Measurements from ENCODE around the gene NECAB3.
"Not testable (repeated sequence)": the region's sequence is repeated elsewhere in the genome, so short reads cannot be mapped to it uniquely, and the experiment has no call there.

NECAB3 gene, protein sequence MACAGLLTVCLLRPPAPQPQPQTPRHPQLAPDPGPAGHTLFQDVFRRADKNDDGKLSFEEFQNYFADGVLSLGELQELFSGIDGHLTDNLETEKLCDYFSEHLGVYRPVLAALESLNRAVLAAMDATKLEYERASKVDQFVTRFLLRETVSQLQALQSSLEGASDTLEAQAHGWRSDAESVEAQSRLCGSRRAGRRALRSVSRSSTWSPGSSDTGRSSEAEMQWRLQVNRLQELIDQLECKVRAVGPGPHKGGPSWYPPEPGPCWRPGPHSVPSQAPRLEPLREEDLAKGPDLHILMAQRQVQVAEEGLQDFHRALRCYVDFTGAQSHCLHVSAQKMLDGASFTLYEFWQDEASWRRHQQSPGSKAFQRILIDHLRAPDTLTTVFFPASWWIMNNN

DNA sequence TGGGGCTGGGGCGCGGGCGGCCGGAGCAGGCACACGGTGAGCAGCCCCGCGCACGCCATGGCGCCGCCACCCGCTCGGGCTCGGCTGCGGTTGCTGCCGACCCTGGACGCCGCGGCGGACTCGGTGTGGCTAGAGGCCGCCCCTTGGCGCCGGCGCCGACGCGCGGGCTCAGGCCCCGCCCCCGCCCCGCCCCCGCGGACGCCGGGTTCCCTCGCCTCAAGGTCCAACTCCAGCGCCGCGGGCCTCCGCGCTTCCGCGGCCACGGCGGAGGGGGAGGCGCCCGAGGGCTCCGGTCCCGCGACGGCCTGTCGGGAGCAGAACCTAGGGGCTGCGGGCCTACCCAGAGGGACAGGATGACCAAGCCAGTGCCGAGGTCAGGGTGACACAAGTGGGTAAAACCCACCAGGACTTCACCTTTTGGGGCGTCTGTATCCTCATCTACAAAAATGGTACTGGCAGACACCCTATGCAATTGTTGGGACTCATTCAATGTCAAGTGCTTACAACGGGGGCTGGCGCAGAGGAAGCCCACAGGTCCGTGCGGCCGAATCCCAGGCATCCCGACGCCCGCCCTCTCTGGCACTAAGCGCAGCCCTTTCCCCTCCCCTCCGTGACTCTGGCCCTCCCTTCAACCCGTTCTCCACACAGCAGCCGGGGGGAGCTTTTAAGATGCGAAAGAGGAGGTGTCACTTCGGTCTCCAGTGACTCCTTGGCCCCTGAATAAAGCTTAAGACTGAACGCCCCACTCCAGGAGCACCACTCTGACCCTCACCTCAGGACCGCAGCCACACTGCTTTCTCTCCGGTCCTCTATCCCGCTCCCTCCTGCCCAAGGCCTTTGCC lies at the start of gene NECAB3:
TSS of gene NECAB3 (minus strand) at position 135 of the 842 bp plus-strand sequence. CDS start at position 59, 76 bp downstream.
- peak; percentile 91 for DNase-seq

DNA sequence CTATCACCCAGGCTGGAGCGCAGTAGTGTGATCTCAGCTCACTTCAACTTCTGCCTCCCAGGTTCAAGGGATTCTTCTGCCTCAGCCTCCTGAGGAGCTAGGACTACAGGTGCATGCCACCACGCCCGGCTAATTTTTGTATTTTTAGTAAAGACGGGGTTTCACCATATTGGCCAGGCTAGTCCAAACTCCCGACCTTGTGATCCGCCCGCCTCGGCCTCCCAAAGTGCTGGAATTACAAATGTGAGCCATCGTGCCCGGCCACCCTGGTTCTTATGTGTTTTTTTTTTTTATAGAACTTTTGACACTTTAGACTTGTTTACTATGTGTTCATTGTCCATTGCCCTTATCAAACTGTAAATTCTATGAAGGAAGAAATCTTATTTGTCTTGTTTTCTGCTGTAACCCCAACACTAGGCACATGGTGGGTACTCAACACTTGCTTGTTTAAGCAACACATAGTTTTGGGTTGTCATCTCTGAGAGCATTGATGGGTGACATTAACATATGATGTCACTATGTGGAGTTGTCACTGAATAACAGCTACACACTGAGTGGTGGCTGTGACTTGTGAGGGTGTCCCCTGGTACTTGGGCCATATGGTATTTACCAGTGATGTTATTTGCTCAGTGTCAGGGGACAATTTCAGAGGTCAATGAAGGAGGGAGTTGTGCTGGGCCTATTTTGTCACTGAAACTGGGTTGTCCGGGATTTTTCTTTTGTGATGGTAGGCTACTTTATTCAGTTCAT lies 47.3 kb upstream of the NECAB3 start:
- no peak for DNase-seq

DNA sequence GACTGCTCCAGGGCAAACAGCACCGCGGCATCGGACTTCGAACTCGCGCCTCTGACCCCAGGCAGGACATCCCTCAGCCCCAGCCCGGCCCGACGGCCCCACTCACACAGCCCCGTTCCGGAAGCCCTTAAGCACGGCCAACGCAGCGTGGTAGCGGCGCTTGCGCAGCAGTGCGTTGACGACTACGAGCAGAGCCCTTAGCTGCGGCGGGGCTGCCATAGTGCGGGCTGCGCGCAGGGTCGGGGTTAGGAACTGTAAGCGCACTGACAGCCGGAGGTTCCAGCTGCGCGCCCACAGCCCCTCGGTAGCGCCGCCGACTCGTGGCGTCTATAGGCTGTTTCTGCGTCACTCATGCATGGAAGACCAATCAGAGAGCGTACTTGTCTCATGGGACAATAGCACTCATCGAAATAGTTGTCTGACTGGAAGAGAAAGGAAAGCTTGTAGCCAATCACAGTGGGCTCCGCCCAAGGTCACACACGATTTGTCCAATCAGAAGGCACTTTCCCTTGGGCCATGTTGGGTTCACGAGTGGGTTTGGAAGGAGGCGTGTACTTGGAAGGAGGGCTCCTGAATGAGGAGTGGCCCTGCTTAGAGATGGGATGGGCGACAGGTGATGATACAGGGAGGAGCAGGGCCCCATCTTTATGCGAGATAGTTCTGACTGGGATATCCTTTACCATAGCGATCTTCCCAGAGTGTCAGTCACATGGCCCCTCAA lies 45.9 kb upstream of the NECAB3 start, which contains the start of gene PXMP4:
TSS of gene PXMP4 (minus strand) at position 322 of the 721 bp plus-strand sequence. CDS start at position 219, 103 bp downstream.
- peak; percentile 98 for DNase-seq

DNA sequence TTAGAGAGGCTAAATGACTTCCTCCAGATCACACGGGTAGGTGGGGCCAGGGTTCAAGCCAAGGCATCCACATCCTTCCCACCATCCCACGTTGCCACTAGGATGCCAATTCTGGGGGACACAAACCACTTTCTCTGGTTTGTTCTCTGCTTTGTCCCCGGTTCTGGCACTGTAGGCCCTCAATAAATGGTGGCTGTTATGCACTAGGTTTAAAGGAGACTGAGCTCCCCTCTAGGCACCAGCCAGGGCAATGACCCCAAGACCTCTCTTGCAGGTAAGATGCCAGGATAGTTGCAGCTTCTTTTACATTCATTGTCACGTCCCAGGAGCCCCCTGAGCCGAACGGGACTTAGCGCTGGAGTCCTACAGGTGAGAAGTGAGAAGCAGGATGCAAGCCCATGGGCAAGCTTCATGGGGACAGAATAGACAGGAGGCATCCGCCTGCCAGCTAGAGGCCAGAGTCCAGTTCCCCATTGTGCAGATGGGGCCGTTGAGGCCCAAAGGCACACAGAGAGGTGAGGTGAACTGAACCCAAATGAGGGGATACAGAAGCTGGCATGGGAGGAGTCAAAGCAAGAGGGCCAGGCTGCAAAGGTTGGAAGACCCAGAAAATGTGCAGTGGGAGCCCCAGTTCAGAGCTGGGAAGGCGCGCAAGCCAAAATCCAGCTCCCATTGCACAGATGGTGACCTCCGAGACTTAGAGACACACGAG lies 45.2 kb upstream of the NECAB3 start:
- DNase-seq: no peak

DNA sequence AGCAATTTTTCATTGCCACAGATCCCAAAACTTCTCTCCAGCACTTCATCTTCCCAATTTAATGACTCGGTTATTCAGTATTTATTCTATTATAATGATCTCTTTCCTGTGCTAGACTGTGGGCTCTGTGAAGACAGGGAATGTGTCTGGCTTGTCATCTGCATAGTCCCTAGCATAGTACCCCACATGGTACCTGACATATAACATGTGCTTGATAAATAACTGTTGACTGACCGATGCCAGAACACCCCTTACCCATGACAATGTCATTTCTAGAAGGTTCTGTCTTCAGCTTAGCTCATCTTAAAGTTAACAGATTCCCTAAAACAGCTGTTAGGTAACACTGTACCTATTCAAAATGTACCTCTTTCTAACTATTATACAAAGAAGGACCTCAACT lies 42.3 kb upstream of the NECAB3 start:
- no peak for DNase-seq

DNA sequence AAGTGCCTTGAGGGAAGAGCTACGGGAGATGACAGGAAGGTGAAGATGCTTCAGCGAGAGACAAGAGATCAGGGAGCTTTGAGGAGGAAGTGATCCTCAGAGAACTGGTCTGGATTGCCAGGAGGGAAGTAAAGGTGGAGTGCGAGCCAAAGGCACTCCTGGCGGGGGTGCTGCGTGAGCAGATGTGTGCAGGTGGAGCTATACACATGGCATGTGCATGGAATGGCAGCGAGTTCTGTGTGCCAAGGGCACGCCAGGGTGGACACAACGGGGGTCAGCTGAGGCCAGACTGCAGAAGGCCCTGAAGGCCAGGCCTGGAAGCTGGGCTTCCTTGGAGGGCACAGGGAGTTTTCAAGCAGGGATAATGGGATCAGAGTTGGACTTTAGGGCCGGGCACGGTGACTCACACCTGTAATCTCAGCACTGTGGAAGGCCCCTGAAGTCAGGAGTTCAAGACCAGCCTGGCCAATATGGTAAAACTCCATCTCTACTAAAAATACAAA lies 39.7 kb upstream of the NECAB3 start:
- DNase-seq: no peak

DNA sequence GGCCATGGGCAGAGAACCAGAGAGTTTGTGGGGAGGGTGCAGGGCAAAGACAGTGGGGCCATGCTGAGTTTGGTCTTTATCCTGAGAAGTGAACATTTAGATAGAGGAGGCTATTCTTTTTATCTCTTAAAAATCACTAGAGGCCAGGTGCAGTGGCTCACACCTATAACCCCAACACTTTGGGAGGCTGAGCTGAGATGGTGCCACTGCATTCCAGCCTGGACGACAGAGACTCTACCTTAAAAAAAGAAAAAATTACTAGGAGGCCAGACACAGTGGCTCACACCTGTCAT lies 37.2 kb upstream of the NECAB3 start:
- DNase-seq: no peak

DNA sequence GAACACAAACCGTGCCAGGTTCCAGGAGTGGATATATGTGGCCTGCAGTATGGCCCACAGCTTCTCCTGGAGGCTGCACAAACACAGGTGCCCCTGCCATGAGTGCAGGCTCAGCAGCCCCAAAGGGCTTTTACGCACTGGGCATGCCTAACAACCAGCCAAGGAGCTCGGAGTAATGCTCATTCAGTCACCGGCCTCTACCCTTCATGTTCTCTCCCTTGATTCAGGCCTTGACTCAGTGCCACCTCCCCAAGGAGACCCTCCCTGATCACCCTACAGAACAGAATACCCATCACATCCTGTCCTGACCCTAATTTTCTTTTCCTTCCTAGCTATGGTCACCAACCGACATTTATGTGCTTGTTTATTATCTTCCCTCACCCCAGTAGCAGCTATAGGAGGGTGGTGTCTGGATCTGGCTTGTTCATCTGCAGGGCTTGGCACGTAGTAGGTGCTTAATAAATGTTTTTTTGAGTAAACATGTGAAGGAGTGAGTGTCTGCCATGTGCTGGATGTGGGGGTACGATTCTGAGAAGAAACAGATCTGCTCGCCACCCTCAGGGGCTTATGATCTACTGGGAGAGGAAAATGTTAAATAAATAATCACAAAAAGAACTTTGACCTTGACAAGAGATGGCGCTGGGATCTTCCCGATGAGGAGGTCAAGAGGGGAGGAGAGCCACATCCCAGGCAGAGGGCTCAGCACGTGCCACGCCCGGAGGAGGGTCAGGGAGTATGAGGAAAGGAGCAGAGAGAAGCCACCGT lies 36.6 kb upstream of the NECAB3 start:
- DNase-seq: no peak

DNA sequence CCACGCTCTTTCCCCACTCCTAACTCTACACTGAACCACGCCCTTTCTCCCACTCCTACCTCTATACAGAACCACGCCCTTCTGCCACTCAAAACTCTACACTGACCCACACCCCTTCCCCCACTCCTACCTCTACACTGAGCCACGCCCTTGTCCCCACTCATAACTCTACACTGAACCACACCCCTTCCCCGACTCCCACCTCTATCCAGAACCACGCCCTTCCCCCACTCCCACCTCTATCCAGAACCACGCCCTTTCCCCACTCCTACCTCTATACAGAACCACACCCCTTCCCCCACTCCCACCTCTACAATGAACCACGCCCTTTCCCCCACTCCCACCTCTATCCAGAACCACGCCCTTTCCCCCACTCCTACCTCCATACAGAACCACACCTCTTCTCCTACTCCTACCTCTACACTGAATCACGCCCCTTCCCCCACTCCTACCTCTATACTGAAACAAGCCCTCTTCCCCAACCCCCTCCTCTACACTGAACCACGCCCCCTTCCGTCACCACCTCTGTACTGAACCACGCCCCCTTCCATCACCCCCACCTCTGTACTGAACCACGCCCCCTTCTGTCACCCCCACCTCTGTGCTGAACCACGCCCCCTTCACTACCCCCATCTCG lies 35.8 kb upstream of the NECAB3 start:
- DNase-seq: no peak

DNA sequence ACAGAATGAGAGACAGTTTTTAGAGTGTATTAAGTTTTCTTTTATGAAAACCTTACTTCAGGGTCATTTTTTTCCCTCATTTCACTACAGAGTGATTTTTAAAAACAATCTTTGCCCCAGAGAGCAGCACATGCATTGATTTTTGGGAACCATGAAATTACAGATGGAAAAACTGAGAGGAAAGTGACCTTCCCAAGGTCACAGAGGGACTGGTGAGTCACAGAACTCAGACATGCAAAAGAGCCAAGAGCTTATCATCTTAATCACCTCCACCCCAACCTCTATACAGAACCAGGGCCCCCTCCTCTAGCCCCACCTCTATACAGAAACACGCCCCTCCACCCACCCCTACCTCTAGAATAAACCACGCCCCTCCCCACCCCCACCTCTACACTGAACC lies 35.2 kb upstream of the NECAB3 start:
- no peak for DNase-seq

DNA sequence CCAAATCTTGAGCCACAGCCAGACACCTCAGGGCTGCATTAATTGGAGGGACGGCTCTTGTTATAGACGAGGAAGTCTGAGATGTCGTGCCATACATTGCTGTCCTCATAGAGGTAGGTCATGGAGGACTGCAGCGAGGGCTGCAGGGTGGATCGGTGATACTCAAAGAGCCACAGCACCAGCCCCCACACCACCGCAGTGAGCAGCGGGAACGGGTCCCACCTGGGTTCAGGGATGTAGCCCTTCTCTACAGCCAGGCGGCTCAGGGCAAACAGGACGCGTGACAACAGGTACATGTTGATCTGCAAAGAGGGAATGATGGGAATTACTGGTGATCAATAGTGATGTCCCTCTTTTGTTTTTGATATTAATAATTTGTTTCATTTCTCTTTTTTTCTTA lies 33.4 kb upstream of the NECAB3 start:
- no peak for DNase-seq

DNA sequence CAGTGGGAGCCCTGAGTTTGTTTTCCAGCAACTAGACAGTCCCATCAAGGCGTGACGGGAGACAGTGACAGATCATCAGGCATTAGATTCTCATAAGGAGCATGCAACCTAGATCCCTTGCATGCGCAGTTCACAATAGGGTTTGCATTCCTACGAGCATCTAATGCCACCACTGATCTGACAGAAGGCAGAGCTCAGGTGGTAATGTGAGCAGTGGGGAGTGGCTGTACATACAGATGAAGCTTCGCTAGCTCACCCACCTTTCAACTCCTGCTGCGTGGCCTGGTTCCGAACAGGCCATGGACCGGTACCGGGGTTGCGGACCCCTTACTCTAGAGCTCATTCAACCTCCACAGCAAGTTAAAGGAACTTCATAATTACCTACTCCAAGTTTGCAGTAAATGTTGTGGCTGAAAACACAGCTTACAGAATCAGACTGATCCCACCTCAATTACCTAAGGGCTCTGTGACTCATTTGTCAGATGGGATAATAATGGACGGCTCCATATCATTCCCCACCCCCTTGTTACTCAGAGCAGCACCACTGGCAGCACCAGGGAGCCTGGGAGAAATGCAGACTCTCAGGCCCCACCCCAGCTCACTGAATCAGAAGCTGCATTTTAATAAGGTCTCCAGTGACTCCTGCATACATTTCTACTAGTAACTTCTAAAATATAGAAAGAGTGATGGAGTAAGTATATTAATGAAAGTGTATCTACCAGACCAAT lies 30.1 kb upstream of the NECAB3 start:
- DNase-seq: no peak

DNA sequence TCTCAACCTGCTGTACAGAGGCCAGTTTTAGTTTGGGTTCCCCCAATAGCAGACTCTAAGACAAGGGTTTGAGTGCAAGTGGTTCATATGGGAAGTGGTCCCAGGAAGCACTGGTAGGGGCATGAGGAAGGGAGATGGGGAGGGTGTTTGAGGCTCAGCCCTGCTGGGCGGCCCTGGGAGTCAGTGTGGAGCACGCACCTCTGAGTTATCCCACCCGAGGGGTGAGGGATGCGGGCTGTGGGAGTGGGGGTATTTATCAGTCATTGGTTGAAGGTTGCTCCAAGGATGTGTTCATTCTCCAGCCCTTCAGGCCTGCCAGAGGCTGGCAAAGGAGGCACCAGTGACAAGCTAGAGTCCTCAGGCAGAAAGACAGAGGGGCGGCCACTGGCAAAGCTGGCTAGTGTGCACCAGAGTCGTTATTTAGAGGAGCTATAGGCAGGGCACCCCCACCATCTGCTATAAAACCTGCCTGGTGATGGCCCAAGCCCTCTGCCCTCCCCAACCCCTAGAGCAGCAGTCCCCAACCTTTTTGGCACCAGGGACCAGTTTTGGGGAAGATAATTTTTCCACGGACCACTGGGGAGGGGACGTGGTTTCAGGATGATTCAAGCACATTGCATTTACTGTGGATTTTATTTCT lies 29.4 kb upstream of the NECAB3 start:
- DNase-seq: no peak

DNA sequence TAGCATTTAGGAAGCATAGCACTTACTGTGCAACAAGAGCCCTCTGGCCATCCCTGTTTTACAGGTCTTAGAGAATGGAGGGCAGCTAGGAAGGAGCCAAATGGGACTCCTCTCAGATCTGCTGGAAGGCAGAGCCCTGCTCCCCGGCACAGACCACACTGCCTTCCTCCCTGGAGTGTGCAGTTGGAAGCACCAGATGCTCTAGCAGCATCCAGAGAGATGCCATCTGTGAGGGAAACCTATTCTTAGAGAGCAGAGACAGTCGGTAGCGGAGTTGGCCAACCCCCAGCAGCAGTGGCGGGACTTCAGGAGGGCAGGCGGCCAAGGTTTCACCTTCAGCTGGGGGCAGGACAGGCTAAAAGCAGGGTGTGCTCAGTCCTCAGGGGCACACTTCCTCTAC lies 28.6 kb upstream of the NECAB3 start:
- peak; percentile 47 for DNase-seq

DNA sequence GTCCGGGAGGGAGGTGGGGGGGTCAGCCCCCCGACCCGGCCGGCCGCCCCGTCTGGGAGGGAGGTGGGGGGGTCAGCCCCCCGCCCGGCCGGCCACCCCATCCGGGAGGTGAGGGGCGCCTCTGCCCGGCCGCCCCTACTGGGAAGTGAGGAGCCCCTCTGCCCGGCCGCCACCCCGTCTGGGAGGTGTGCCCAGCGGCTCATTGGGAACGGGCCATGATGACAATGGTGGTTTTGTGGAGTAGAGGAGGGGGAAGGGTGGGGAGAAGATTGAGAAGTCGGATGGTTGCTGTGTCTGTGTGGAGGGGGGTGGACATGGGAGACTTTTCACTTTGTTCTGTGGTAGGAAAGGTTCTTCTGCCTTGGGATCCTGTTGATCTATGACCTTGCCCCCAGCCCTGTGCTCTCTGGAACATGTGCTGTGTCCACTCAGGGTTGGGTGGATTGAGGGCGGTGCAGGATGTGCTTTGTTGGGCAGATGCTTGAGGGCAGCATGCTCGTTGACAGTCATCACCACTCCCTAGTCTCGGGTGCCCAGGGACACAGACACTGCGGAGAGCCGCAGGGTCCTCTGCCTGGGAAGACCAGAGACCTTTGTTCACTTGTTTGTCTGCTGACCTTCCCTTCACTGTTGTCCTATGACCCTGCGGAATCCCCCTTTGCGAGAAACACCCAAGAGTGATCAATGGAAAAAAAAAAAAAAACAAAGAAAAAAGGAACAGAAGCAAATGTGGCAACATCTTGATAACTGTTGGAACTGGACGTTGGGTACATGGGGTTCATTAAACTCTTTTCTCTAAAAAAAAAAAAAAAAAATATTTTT lies 27.6 kb upstream of the NECAB3 start:
- DNase-seq: no peak

DNA sequence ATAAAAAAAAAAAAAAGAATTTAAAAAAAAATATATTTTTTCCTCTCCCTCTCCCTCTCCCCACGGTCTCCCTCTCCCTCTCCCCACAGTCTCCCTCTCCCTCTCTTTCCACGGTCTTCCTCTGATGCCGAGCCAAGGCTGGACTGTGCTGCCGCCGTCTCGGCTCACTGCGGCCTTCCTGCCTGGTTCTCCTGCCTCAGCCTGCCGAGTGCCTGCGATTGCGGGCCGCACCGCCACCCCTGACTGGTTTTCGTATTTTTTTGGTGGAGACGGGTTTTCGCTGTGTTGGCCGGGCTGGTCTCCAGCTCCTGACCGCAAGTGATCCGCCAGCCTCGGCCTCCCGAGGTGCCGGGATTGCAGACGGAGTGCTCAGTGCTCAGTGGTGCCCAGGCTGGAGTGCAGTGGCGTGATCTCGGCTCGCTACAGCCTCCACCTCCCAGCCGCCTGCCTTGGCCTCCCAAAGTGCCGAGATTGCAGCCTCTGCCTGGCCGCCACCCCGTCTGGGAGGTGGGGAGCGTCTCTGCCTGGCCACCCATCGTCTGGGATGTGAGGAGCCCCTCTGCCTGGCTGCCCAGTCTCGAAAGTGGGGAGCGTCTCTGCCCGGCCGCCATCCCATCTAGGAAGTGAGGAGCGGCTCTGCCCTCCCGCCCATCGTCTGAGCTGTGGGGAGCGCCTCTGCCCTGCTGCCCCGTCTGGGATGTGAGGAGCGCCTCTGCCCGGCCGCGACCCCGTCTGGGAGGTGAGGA lies 26.6 kb upstream of the NECAB3 start:
- DNase-seq: not testable (repeated sequence)

DNA sequence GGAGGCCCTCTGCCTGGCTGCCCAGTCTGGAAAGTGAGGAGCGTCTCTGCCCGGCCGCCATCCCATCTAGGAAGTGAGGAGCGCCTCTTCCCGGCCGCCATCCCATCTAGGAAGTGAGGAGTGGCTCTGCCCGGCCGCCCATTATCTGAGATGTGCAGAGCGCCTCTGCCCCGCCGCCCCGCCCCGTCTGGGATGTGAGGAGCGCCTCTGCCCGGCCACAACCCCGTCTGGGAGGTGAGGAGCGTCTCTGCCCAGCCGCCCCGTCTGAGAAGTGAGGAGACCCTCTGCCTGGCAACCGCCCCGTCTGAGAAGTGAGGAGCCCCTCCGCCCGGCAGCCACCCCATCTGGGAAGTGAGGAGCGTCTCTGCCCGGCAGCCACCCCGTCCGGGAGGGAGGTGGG lies 24.7 kb upstream of the NECAB3 start:
- DNase-seq: not testable (repeated sequence)

DNA sequence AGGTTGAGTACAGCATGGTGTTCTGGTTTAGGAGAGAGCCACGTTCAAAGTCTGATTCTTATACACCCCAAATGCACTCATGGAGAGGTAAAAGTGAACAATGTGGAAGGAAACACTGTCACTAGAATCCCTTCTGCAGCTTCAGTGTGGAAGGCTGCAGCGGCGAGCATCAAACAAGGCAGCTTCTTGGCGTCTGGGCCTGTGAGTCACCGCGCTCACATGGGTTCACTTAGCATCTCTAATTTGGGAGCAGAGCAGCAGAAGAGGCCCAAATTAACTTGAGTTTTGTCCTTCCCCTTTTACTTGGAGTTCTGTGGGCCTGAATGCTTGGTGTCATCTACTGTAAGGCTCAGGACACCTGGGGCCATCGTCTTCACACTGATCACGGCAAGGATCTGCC lies 22.9 kb upstream of the NECAB3 start:
- DNase-seq: peak; percentile 52
